Left lung (tissue), 10 donors: Measurements from ENCODE around the gene AMPD1. TPM values are rescaled to one million over a fixed set of nuclear protein-coding genes. Genes with fewer than 3 reads are reported as not detected.

ENCODE experiments used
- ATAC-seq: fragments of 200-7000 bp; cut with Tn5 transposase; one replicate; pipeline ENCODE4 v1.9.1; 2020; ENCODE audit warnings: moderate library complexity
- DNase-seq, 4 donors: peaks; one replicate each; pipeline ENCODE4 v3.0.0-alpha.2; 2013 to 2020
- H3K27ac ChIP-seq, 2 donors: fragments of 200-600 bp; sonication (generic) in 1 of 2; one replicate each; pipeline versions ENCODE4 v1.5.0 to v1.8.0; 2020 to 2021
- H3K27me3 ChIP-seq, 2 donors: fragments of 200-600 bp; sonication (generic) in 1 of 2; one replicate each; pipeline versions ENCODE4 v1.5.0 to v1.8.0; 2020 to 2021
- H3K36me3 ChIP-seq, 2 donors: fragments of 200-600 bp; sonication (generic) in 1 of 2; one replicate each; pipeline versions ENCODE4 v1.5.0 to v1.8.0; 2020 to 2021
- H3K4me1 ChIP-seq, 2 donors: fragments of 200-600 bp; one replicate each; pipeline ENCODE4 v1.8.0; 2021
- H3K4me3 ChIP-seq, 2 donors: fragments of 200-600 bp; sonication (generic) in 1 of 2; one replicate each; pipeline versions ENCODE4 v1.5.0 to v1.8.0; 2020 to 2021; ENCODE audit warnings: mild to moderate bottlenecking in 1 of 2
- H3K9me3 ChIP-seq, 2 donors: fragments of 200-600 bp; sonication (generic) in 1 of 2; one replicate each; pipeline versions ENCODE4 v1.5.0 to v1.8.0; 2020 to 2021
- CTCF ChIP-seq, 2 donors: fragments of 200-600 bp; sonication (generic) in 1 of 2; IDR thresholded peaks; one replicate each; pipeline versions ENCODE4 v1.5.0 to v1.8.0; 2021; ENCODE audit warnings: antibody characterized with exemption in 2 of 2
- intact Hi-C, 2 donors: fragments of 100-400 bp; cut with DNase I; formaldehyde crosslinking; loops; one replicate each; pipeline versions ENCODE4 v1.11.2 to v1.14.2; 2022
- polyA plus RNA-seq, 6 donors: library from polyadenylated mRNA; unstranded; fragments of 120-200 nt; gene quantifications; one replicate each; pipeline ENCODE4 v1.2.1, GENCODE V29; 2013; ENCODE audit not compliant: insufficient read length in 6 of 6
- total RNA-seq, 2 donors: library from RNA; stranded (reverse); fragmentation: NEBNext Ultra II Directional; extraction: Animal tissue kit (Norgen Biotek cat#: 25700); gene quantifications; one replicate each; pipeline ENCODE4 v1.2.1, GENCODE V29; 2021
- donor health status: DM: no; HTN: yes; CAD: no.
- donor health status: DM: no; HTN: no; CAD: no.

AMPD1 gene
- total and polyA plus RNA-seq, 8 donors, result 0.79 TPM; not detected in 7

- intact Hi-C loops, result no loop called here
- peak; percentile 10 for ATAC-seq
Measured at GRCh38 chr1:114715952-114716303, 20.6 kb upstream of the AMPD1 start.

GRCh38 chr1:114712977-114713376 is 17.6 kb upstream of the AMPD1 start:
- Histone ChIP-seq H3K4me3 (no peak overlapping the region), H3K27ac (no peak overlapping the region), H3K27me3 (no peaks in the 10 kb centered on the region), H3K4me1 (peaks cover 14 to 23% of the 10 kb centered on the region in 2 donors), H3K36me3 (peaks cover 0 to 66% of the 10 kb centered on the region in 2 donors), H3K9me3 (no peaks in the 10 kb centered on the region)
- no peak for TF ChIP-seq CTCF (IDR thresholded peaks at IDR 0.05)
- DNase-seq, result no peak
- no peak for ATAC-seq
- intact Hi-C loops, result no loop called here

More at GRCh38 chr1:114715952-114716303, 20.6 kb upstream of the AMPD1 start:
- H3K4me3 ChIP-seq, result peak overlapping the region; percentile 66 to 77
- peak overlapping the region; percentile 86 to 94 for H3K27ac ChIP-seq
- DNase-seq, result peak in 2 of 4 donors; percentile 2 to 5
- H3K27me3 ChIP-seq, result no peaks in the 10 kb centered on the region
- no peaks in the 10 kb centered on the region for H3K9me3 ChIP-seq
- peaks cover 14 to 23% of the 10 kb centered on the region in 2 donors for H3K4me1 ChIP-seq
- TF ChIP-seq CTCF (IDR thresholded peaks at IDR 0.05), result no peak
- peaks cover 0 to 67% of the 10 kb centered on the region in 2 donors for H3K36me3 ChIP-seq

GRCh38 chr1:114710360-114710759 is 15.0 kb upstream of the AMPD1 start:
- H3K4me1 ChIP-seq, result peaks cover 9 to 11% of the 10 kb centered on the region in 2 donors
- DNase-seq (no peak), ATAC-seq (no peak)
- H3K4me3 ChIP-seq, result no peak overlapping the region
- TF ChIP-seq CTCF (IDR thresholded peaks at IDR 0.05), result no peak
- intact Hi-C loops, result no loop called here
- peaks cover 0 to 87% of the 10 kb centered on the region in 2 donors for H3K36me3 ChIP-seq
- H3K27me3 ChIP-seq, result no peaks in the 10 kb centered on the region
- no peak overlapping the region for H3K27ac ChIP-seq
- no peaks in the 10 kb centered on the region for H3K9me3 ChIP-seq

GRCh38 chr1:114707604-114708003 is 12.3 kb upstream of the AMPD1 start:
- no peaks in the 10 kb centered on the region for H3K27me3 ChIP-seq
- H3K27ac ChIP-seq, result no peak overlapping the region
- TF ChIP-seq CTCF (IDR thresholded peaks at IDR 0.05), result no peak
- no peak overlapping the region for H3K4me3 ChIP-seq
- H3K9me3 ChIP-seq, result no peaks in the 10 kb centered on the region
- no peaks in the 10 kb centered on the region for H3K4me1 ChIP-seq
- DNase-seq (no peak), ATAC-seq (no peak)
- peaks cover 0 to 73% of the 10 kb centered on the region in 2 donors for H3K36me3 ChIP-seq
- intact Hi-C loops, result no loop called here

- TF ChIP-seq CTCF (IDR thresholded peaks at IDR 0.05), result no peak
- no peaks in the 10 kb centered on the region for H3K27me3 ChIP-seq
- H3K36me3 ChIP-seq, result peaks cover 0 to 31% of the 10 kb centered on the region in 2 donors
- no peak for DNase-seq
- H3K27ac ChIP-seq, result no peak overlapping the region
- no peaks in the 10 kb centered on the region for H3K9me3 ChIP-seq
- no peaks in the 10 kb centered on the region for H3K4me1 ChIP-seq
- no peak for ATAC-seq
- no peak overlapping the region for H3K4me3 ChIP-seq
- intact Hi-C loops, result no loop called here
Measured at GRCh38 chr1:114703242-114703641, 7.9 kb upstream of the AMPD1 start.
